ENCODE data around the gene ATP6V0C. TPM values are rescaled to one million over a fixed set of nuclear protein-coding genes. Genes with fewer than 3 reads are reported as not detected.

ATP6V0C gene
- total RNA-seq, 4 donors from 2014 or later: 22.1 to 84.2 (median 56.2) TPM

- intact Hi-C loops (cut with DNase I; ENCODE audit: low total_unique reads): no loop called here
- H3K9me3 ChIP-seq: no peaks in the 10 kb centered on the region
- ATAC-seq (no peak), DNase-seq (no peak)
- TF ChIP-seq POLR2A (IDR thresholded peaks at IDR 0.05) (no peak), CTCF (IDR thresholded peaks at IDR 0.05 in 4 of 5, conservative IDR thresholded peaks at IDR 0.05 in 1 of 5) (no peak)
- in situ Hi-C loops (cut with MboI; ENCODE audit: low sequenced_read_pairs in 4 of 4): no loop called here
- peaks cover 20 to 34% of the 10 kb centered on the region in 2 donors for H3K4me1 ChIP-seq
- H3K27me3 ChIP-seq: peaks cover 36 to 46% (median 39%) of the 10 kb centered on the region in 3 donors
- no peak overlapping the region for H3K27ac ChIP-seq
- no peaks in the 10 kb centered on the region for H3K36me3 ChIP-seq
- no peak overlapping the region for H3K4me3 ChIP-seq
These were observed 43.5 kb upstream of the ATP6V0C start for GRCh38 chr16:2470234-2470601.

GRCh38 chr16:2470603-2471015 is 43.1 kb upstream of the ATP6V0C start:
- Histone ChIP-seq H3K4me1 (peaks cover 22 to 37% of the 10 kb centered on the region in 2 donors), H3K9me3 (no peaks in the 10 kb centered on the region), H3K27ac (no peak overlapping the region), H3K27me3 (peaks cover 36 to 46% (median 39%) of the 10 kb centered on the region in 3 donors), H3K36me3 (no peaks in the 10 kb centered on the region), H3K4me3 (no peak overlapping the region)
- in situ Hi-C loops (cut with MboI; ENCODE audit: low sequenced_read_pairs in 4 of 4) (no loop called here), intact Hi-C loops (cut with DNase I; ENCODE audit: low total_unique reads) (no loop called here)
- no peak for ATAC-seq
- TF ChIP-seq CTCF (IDR thresholded peaks at IDR 0.05 in 4 of 5, conservative IDR thresholded peaks at IDR 0.05 in 1 of 5): no peak
- TF ChIP-seq POLR2A (IDR thresholded peaks at IDR 0.05): no peak
- DNase-seq: no peak

GRCh38 chr16:2471016-2471652 is 42.6 kb upstream of the ATP6V0C start, which contains the start of gene NTN3:
NTN3 (plus strand) TSS chr16:2471297; CDS start chr16:2471702, 405 bp downstream.
- no peaks in the 10 kb centered on the region for H3K36me3 ChIP-seq
- no peak within 1 kb of the TSS for H3K27ac ChIP-seq
- DNase-seq (no peak), ATAC-seq (no peak)
- peaks cover 36 to 46% (median 39%) of the 10 kb centered on the region in 3 donors for H3K27me3 ChIP-seq
- peak within 1 kb of the TSS in 1 of 4 donors; percentile 12 for H3K4me3 ChIP-seq
- peaks cover 27 to 41% of the 10 kb centered on the region in 2 donors for H3K4me1 ChIP-seq
- TF ChIP-seq POLR2A (IDR thresholded peaks at IDR 0.05) (no peak), CTCF (IDR thresholded peaks at IDR 0.05 in 4 of 5, conservative IDR thresholded peaks at IDR 0.05 in 1 of 5) (no peak)
- in situ Hi-C loops (cut with MboI; ENCODE audit: low sequenced_read_pairs in 4 of 4): no loop called here
- intact Hi-C loops (cut with DNase I; ENCODE audit: low total_unique reads): no loop called here
- H3K9me3 ChIP-seq: no peaks in the 10 kb centered on the region

GRCh38 chr16:2471653-2472487 is 41.9 kb upstream of the ATP6V0C start:
- ATAC-seq: no peak
- peaks cover 36 to 46% (median 39%) of the 10 kb centered on the region in 3 donors for H3K27me3 ChIP-seq
- TF ChIP-seq POLR2A (IDR thresholded peaks at IDR 0.05): no peak
- TF ChIP-seq CTCF (IDR thresholded peaks at IDR 0.05 in 4 of 5, conservative IDR thresholded peaks at IDR 0.05 in 1 of 5): no peak

More at GRCh38 chr16:2471653-2472487, 41.9 kb upstream of the ATP6V0C start:
- Histone ChIP-seq H3K27ac (no peak overlapping the region), H3K36me3 (no peaks in the 10 kb centered on the region), H3K4me3 (no peak overlapping the region), H3K4me1 (peaks cover 28 to 41% of the 10 kb centered on the region in 2 donors), H3K9me3 (no peaks in the 10 kb centered on the region)
- intact Hi-C loops (cut with DNase I; ENCODE audit: low total_unique reads): loop anchor here (2.0 kb wide), 1 partner anchor 15 kb away; no protein-coding TSS in a partner anchor
- no peak for DNase-seq
- in situ Hi-C loops (cut with MboI; ENCODE audit: low sequenced_read_pairs in 4 of 4): no loop called here

All from gastrocnemius medialis (tissue), 4 donors.